GM12878 (cell line): ENCODE results near the gene CYS1. TPM values are rescaled to one million over a fixed set of nuclear protein-coding genes. Genes with fewer than 3 reads are reported as not detected.

Experiments used
- ATAC-seq: fragments of 200-7000 bp; cut with Tn5 transposase; 3 replicates; pipeline ENCODE4 v1.9.1; 2020; ENCODE audit warnings: mild to moderate bottlenecking, moderate library complexity
- BruUV-seq: library from RNA; stranded (reverse); fragments of 400-500 nt; replicated peaks from 2 replicates; lab custom pipeline; 2021; lab: Mats Ljungman, UMichigan
- CTCF ChIA-PET: fragments of 300-600 bp; sonication (Branson Sonifier 250); formaldehyde crosslinking; extraction: SDS; loops from one replicate; lab custom pipeline; 2021; ENCODE audit warnings: inconsistent platforms; lab: Yijun Ruan, JAX
- POLR2A ChIA-PET: fragments of 350-600 bp; formaldehyde crosslinking; extraction: SDS; loops from one replicate; lab custom pipeline; 2021; ENCODE audit warnings: inconsistent platforms; lab: Charles Lee
- RAD21 ChIA-PET: fragments of 300-600 bp; sonication (Branson Sonifier 250); formaldehyde crosslinking; loops from one replicate; lab custom pipeline; 2023; ENCODE audit warnings: antibody characterized with exemption; ENCODE audit not compliant: unreplicated experiment; lab: Charles Lee
- SMC1A ChIA-PET: fragments of 300-600 bp; sonication (Branson Sonifier 250); formaldehyde crosslinking; loops from one replicate; lab custom pipeline; 2023; ENCODE audit not compliant: unreplicated experiment, uncharacterized antibody; lab: Charles Lee
- DNase-seq: peaks from one replicate; pipeline ENCODE4 v3.0.0-alpha.2; 2011; ENCODE audit warnings: low read depth, low spot score
- FAIRE-seq: peaks from 3 replicates; lab custom pipeline; 2011; peaks lifted over from hg19 to GRCh38; lab: Jason Lieb, UNC
- H2AFZ ChIP-seq: 2 replicates; pipeline ENCODE4 v1.6.0; 2011; ENCODE audit warnings: low read depth, low read length, control low read depth; ENCODE audit not compliant: control insufficient read depth
- H3K27ac ChIP-seq: 2 replicates; pipeline ENCODE4 v1.5.1; 2011; ENCODE audit warnings: control low read depth; ENCODE audit not compliant: control insufficient read depth, insufficient read depth
- H3K27me3 ChIP-seq, 2 experiments: replicated peaks in 1 of 2; 2 replicates each; pipeline versions ENCODE4 v1.6.0 to v1.6.1; 2011; ENCODE audit warnings: low read length in 1 of 2; ENCODE audit not compliant: control insufficient read depth in 2 of 2, insufficient read depth in 2 of 2
- H3K36me3 ChIP-seq, 2 experiments: 2 replicates each; pipeline ENCODE4 v1.5.1; 2011; ENCODE audit warnings: low read length in 1 of 2; ENCODE audit not compliant: control insufficient read depth in 2 of 2, insufficient read depth in 2 of 2
- H3K4me1 ChIP-seq: 2 replicates; pipeline ENCODE4 v1.6.1; 2011; ENCODE audit warnings: mild to moderate bottlenecking, low read length, moderate library complexity, mixed read lengths; ENCODE audit not compliant: control insufficient read depth, insufficient read depth
- H3K4me2 ChIP-seq: 2 replicates; pipeline ENCODE4 v1.6.0; 2011; ENCODE audit warnings: control low read depth; ENCODE audit not compliant: control insufficient read depth, insufficient read depth
- H3K4me3 ChIP-seq: fragments of 200-600 bp; sonication (generic); 2 replicates; pipeline ENCODE4 v1.5.1; 2016
- H3K79me2 ChIP-seq: 2 replicates; pipeline ENCODE4 v1.6.0; 2011; ENCODE audit warnings: low read length; ENCODE audit not compliant: control insufficient read depth, insufficient read depth
- H3K9ac ChIP-seq: 2 replicates; pipeline ENCODE4 v1.8.0; 2011; ENCODE audit warnings: low read length, control low read depth, mixed read lengths; ENCODE audit not compliant: control insufficient read depth, insufficient read depth
- H3K9me3 ChIP-seq: replicated peaks from 3 replicates; pipeline ENCODE4 v1.5.1; 2011; ENCODE audit warnings: mild to moderate bottlenecking, low read length; ENCODE audit not compliant: control insufficient read depth, insufficient read depth
- H4K20me1 ChIP-seq: 2 replicates; pipeline ENCODE4 v1.6.0; 2011; ENCODE audit not compliant: control insufficient read depth, insufficient read depth
- CHD4 ChIP-seq: fragments of 200-600 bp; sonication (generic); IDR thresholded peaks from 2 replicates; pipeline ENCODE4 v1.6.1; 2016; ENCODE audit warnings: mild to moderate bottlenecking
- EZH2 ChIP-seq: IDR thresholded peaks from 2 replicates; pipeline ENCODE4 v1.6.1; 2012; ENCODE audit warnings: low read depth, mild to moderate bottlenecking, control low read depth, inconsistent platforms, low read length, borderline replicate concordance; ENCODE audit not compliant: control insufficient read depth
- RFX5 ChIP-seq: IDR thresholded peaks from 2 replicates; pipeline ENCODE4 v1.6.1; 2011; ENCODE audit warnings: low read depth, low read length, improper control_type of control experiment
- SMAD5 ChIP-seq: IDR thresholded peaks from 2 replicates; pipeline ENCODE4 v1.6.1; 2016; ENCODE audit warnings: antibody characterized with exemption, low read depth
- SMC3 ChIP-seq: IDR thresholded peaks from 2 replicates; pipeline ENCODE4 v1.6.1; 2011; ENCODE audit warnings: low read length, improper control_type of control experiment, borderline replicate concordance
- STAT3 ChIP-seq: IDR thresholded peaks from 2 replicates; pipeline ENCODE4 v1.6.1; 2011; ENCODE audit warnings: low read depth, low read length, improper control_type of control experiment
- TAF1 ChIP-seq: IDR thresholded peaks from 2 replicates; pipeline ENCODE4 v1.6.1; 2011; ENCODE audit warnings: mild to moderate bottlenecking, low read depth, low read length, borderline replicate concordance
- TCF7 ChIP-seq: IDR thresholded peaks from 2 replicates; pipeline ENCODE4 v1.6.1; 2014; ENCODE audit warnings: antibody characterized with exemption, borderline replicate concordance
- ZBTB11 ChIP-seq: fragments of 450-650 bp; formaldehyde crosslinking; IDR thresholded peaks from 2 replicates; pipeline ENCODE4 v1.5.0; 2022; ENCODE audit warnings: mild to moderate bottlenecking, missing genetic modification characterization
- WGBS: methylation state at CpG from one replicate; pipeline ENCODE4 v1.1.6; 2016; ENCODE audit warnings: low lambda C conversion rate; ENCODE audit not compliant: insufficient replicate concordance, insufficient coverage; ENCODE audit errors: missing lambda C conversion rate; 5-methylcytosine and 5-hydroxymethylcytosine counted together
- in situ Hi-C: fragments of 300-500 bp; cut with MboI; formaldehyde crosslinking; loops from 9 replicates; pipeline ENCODE4 v1.14.3; 2018; ENCODE audit warnings: mixed read lengths
- intact Hi-C: fragments of 100-400 bp; cut with micrococcal nuclease; formaldehyde crosslinking; loops from one replicate; pipeline ENCODE4 v1.14.2; 2022; ENCODE audit not compliant: unreplicated experiment
- polyA plus RNA-seq, 11 experiments: library from polyadenylated mRNA; depleted of rRNA in 4 of 11; unstranded in 6 of 11; stranded (reverse) in 5 of 11; fragments of >200 nt; fragmentation: Nextera tagmentation in 4 of 11; fragmentation: Illumina TruSeq in 1 of 11; extraction: Ambion mirVana in 4 of 11; extraction: Trizol in 1 of 11; gene quantifications; 1 replicate in 1 of 11; 2 replicates in 10 of 11; pipeline versions ENCODE4 v1.2.1 to v1.2.3, GENCODE V29; 2011 to 2016; ENCODE audit warnings: inconsistent platforms in 2 of 11, missing spikeins in 2 of 11, low read depth in 1 of 11
- total RNA-seq, 4 experiments: library from RNA; depleted of rRNA in 3 of 4; stranded (reverse); fragments of >200 nt in 3 of 4; fragmentation: Illumina TruSeq in 1 of 4; extraction: Trizol in 1 of 4; gene quantifications; 2 replicates each; pipeline versions ENCODE4 v1.2.1 to v1.2.3, GENCODE V29; 2013 to 2021

The CYS1 gene
- total and polyA plus RNA-seq, 10 of the 15 experiments (the other 5 are each of a cell fraction or from before 2014, with no cell fraction given), result 0.35 to 6.4 (median 2.5) TPM

- POLR2A ChIA-PET, result no interaction called here
- Histone ChIP-seq H3K27ac (no peak overlapping the region), H4K20me1 (no peaks in the 10 kb centered on the region), H3K9me3 (no peaks in the 10 kb centered on the region), H3K36me3 (no peaks in the 10 kb centered on the region), H3K4me2 (no peak overlapping the region), H3K9ac (no peak overlapping the region), H3K27me3 (peaks cover 0 to 3% of the 10 kb centered on the region in 2 experiments; a peak in 1 of 4 replicates), H3K79me2 (no peaks in the 10 kb centered on the region), H3K4me1 (no peaks in the 10 kb centered on the region), H3K4me3 (no peak overlapping the region), H2AFZ (no peak overlapping the region)
- 18% methylated on average over 3 of the region's 3 CpGs for WGBS
- in situ Hi-C loops, result no loop called here
- DNase-seq (no peak), ATAC-seq (no peak), FAIRE-seq (no peak)
- BruUV-seq, result no TSS peak
- RAD21 ChIA-PET, result interaction anchor here (1.0 to 1.7 kb wide), 3 partner anchors 12 to 51 kb away, joined by 3 to 6 read pairs (median 3); no protein-coding TSS in a partner anchor
- intact Hi-C loops, result no loop called here
- TF ChIP-seq ZBTB11 (CRISPR knock-in tag) (no peak), CHD4 (no peak), EZH2 (no peak), TCF7 (no peak), STAT3 (no peak), SMAD5 (no peak), RFX5 (no peak), SMC3 (no peak), TAF1 (no peak)
- SMC1A ChIA-PET, result interaction anchor here (1.5 to 3.0 kb wide), 2 partner anchors 11 to 14 kb away, joined by 3 to 11 read pairs; no protein-coding TSS in a partner anchor
- CTCF ChIA-PET, result interaction anchor here (0.8 to 6.9 kb wide), 6 partner anchors 13 to 264 kb away, joined by 3 to 45 read pairs (median 4); no protein-coding TSS in a partner anchor
These were observed 45.2 kb downstream of the CYS1 start for GRCh38 chr2:10035053-10035422.
